Kidney (tissue), 14 donors: ENCODE data around the gene B4GAT1. TPM values are rescaled to one million over a fixed set of nuclear protein-coding genes. Genes with fewer than 3 reads are reported as not detected.
"Not testable (repeated sequence)": the region's sequence is repeated elsewhere in the genome, so short reads cannot be mapped to it uniquely, and the experiment has no call there.

ENCODE experiments used
- DNase-seq, 5 donors: peaks; one replicate each; pipeline ENCODE4 v3.0.0-alpha.2; 2013 to 2020
- FAIRE-seq: peaks from 2 replicates; lab custom pipeline; 2012; peaks lifted over from hg19 to GRCh38; lab: Jason Lieb, UNC
- H3K27ac ChIP-seq, 2 donors: one replicate each; pipeline ENCODE4 v1.7.0; 2013; ENCODE audit warnings: low read depth in 2 of 2, low read length in 2 of 2, inconsistent platforms in 1 of 2
- H3K27me3 ChIP-seq: one replicate; pipeline ENCODE4 v1.7.1; 2013; ENCODE audit warnings: low read length, inconsistent platforms; ENCODE audit not compliant: control insufficient read depth, insufficient read depth
- H3K36me3 ChIP-seq, 3 donors: one replicate each; pipeline versions ENCODE4 v1.7.0 to v1.7.1; 2013; ENCODE audit warnings: low read length in 3 of 3, control low read depth in 1 of 3, inconsistent platforms in 1 of 3; ENCODE audit not compliant: insufficient read depth in 3 of 3, control insufficient read depth in 2 of 3
- H3K4me1 ChIP-seq, 3 donors: one replicate each; pipeline versions ENCODE4 v1.7.0 to v1.7.1; 2013; ENCODE audit warnings: low read length in 3 of 3, inconsistent platforms in 1 of 3, low read depth in 1 of 3; ENCODE audit not compliant: control insufficient read depth in 2 of 3, insufficient read depth in 2 of 3
- H3K4me3 ChIP-seq, 3 donors: one replicate each; pipeline versions ENCODE4 v1.7.0 to v1.8.1; 2013; ENCODE audit warnings: low read length in 3 of 3, control low read depth in 1 of 3, inconsistent platforms in 1 of 3
- H3K9ac ChIP-seq, 3 donors: one replicate each; pipeline versions ENCODE4 v1.7.0 to v1.7.1; 2013; ENCODE audit warnings: low read length in 3 of 3, control low read depth in 1 of 3, inconsistent platforms in 1 of 3
- H3K9me3 ChIP-seq, 3 donors: one replicate each; pipeline versions ENCODE4 v1.7.0 to v1.7.1; 2013; ENCODE audit warnings: low read length in 3 of 3, control low read depth in 1 of 3, inconsistent platforms in 1 of 3; ENCODE audit not compliant: control insufficient read depth in 2 of 3, insufficient read depth in 1 of 3
- intact Hi-C: fragments of 100-400 bp; cut with DNase I; formaldehyde crosslinking; loops from one replicate; pipeline ENCODE4 v1.11.1; 2022
- polyA plus RNA-seq: library from polyadenylated mRNA; stranded (reverse); fragments of 350-450 nt; fragmentation: Illumina TruSeq; extraction: RNeasy Lipid Tissue Mini Kit (QIAGEN cat#74804); gene quantifications from one replicate; pipeline ENCODE4 v1.2.3, GENCODE V29; 2014; ENCODE audit warnings: low read depth, low replicate concordance; ENCODE audit not compliant: insufficient read depth
- total RNA-seq: library from RNA; stranded (reverse); fragmentation: NEBNext Ultra II Directional; extraction: Animal tissue kit (Norgen Biotek cat#: 25700); gene quantifications from one replicate; pipeline ENCODE4 v1.2.1, GENCODE V29; 2021
- TF ChIP-seq, protein P1 (sequence below): IDR thresholded peaks from 3 replicates; pipeline ENCODE4 v1.5.1; 2012; ENCODE audit warnings: mild to moderate bottlenecking, moderate library complexity, borderline replicate concordance; ENCODE audit not compliant: insufficient read depth; ENCODE audit errors: extremely low read depth
- donor health status: control.
- donor health status: control.
- donor health status: control.
- donor health status: control.
- donor health status: control.
- donor health status: DM: yes; HTN: yes; CAD: no.
- donor health status: Normal renal cell carcinoma (clear cell type).

B4GAT1 gene
- total and polyA plus RNA-seq, 2 donors from 2014 or later: 21.7 to 59.9 TPM

GRCh38 chr11:66311965-66312548 is 35.4 kb downstream of the B4GAT1 start:
- TF ChIP-seq, protein P1, sequence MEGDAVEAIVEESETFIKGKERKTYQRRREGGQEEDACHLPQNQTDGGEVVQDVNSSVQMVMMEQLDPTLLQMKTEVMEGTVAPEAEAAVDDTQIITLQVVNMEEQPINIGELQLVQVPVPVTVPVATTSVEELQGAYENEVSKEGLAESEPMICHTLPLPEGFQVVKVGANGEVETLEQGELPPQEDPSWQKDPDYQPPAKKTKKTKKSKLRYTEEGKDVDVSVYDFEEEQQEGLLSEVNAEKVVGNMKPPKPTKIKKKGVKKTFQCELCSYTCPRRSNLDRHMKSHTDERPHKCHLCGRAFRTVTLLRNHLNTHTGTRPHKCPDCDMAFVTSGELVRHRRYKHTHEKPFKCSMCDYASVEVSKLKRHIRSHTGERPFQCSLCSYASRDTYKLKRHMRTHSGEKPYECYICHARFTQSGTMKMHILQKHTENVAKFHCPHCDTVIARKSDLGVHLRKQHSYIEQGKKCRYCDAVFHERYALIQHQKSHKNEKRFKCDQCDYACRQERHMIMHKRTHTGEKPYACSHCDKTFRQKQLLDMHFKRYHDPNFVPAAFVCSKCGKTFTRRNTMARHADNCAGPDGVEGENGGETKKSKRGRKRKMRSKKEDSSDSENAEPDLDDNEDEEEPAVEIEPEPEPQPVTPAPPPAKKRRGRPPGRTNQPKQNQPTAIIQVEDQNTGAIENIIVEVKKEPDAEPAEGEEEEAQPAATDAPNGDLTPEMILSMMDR: no peak
- no peaks in the 10 kb centered on the region for H3K36me3 ChIP-seq
- FAIRE-seq (no peak), DNase-seq (peak in 4 of 5 donors; percentile 94 to 97 (median 96))
- peak overlapping the region; percentile 59 to 82 (median 71) for H3K4me3 ChIP-seq
- peaks cover 0 to 3% (median 0%) of the 10 kb centered on the region in 3 donors for H3K4me1 ChIP-seq
- H3K9me3 ChIP-seq: no peaks in the 10 kb centered on the region
- peak overlapping the region; percentile 85 to 92 for H3K27ac ChIP-seq
- peak overlapping the region; percentile 44 to 63 (median 49) for H3K9ac ChIP-seq
- no peaks in the 10 kb centered on the region for H3K27me3 ChIP-seq
- intact Hi-C loops: no loop called here

GRCh38 chr11:66311470-66311964 is 35.9 kb downstream of the B4GAT1 start:
- Histone ChIP-seq H3K4me3 (peak overlapping the region in 2 of 3 donors; percentile 59 to 82), H3K27me3 (no peaks in the 10 kb centered on the region), H3K9ac (peak overlapping the region in 2 of 3 donors; percentile 44 to 49), H3K27ac (peak overlapping the region; percentile 85 to 92), H3K36me3 (no peaks in the 10 kb centered on the region), H3K4me1 (peaks cover 0 to 3% (median 0%) of the 10 kb centered on the region in 3 donors), H3K9me3 (no peaks in the 10 kb centered on the region)
- TF ChIP-seq, protein P1: peak; percentile 91
- intact Hi-C loops: no loop called here
- FAIRE-seq (no peak), DNase-seq (peak in 1 of 5 donors; percentile 67)

- H3K27me3 ChIP-seq, H3K9ac ChIP-seq, DNase-seq, intact Hi-C loops, FAIRE-seq, H3K36me3 ChIP-seq, H3K9me3 ChIP-seq, H3K4me1 ChIP-seq, H3K27ac ChIP-seq, H3K4me3 ChIP-seq: not testable (repeated sequence)
Observed at GRCh38 chr11:66310803-66311440, 36.5 kb downstream of the B4GAT1 start.

- Histone ChIP-seq H3K4me3 (no peak overlapping the region), H3K36me3 (no peaks in the 10 kb centered on the region), H3K27ac (no peak overlapping the region), H3K4me1 (peaks cover 0 to 3% (median 0%) of the 10 kb centered on the region in 3 donors), H3K27me3 (no peaks in the 10 kb centered on the region), H3K9me3 (no peaks in the 10 kb centered on the region), H3K9ac (no peak overlapping the region)
- TF ChIP-seq, protein P1: no peak
- DNase-seq (no peak), FAIRE-seq (no peak)
- intact Hi-C loops: no loop called here
Observed at GRCh38 chr11:66310324-66310723, 37.1 kb downstream of the B4GAT1 start.
